Calu3 (cell line): Measurements from ENCODE around the gene CATSPERZ. TPM values are rescaled to one million over a fixed set of nuclear protein-coding genes. Genes with fewer than 3 reads are reported as not detected.

Experiments used
- BruUV-seq: library from RNA; stranded (reverse); fragments of 400-500 nt; replicated peaks from 2 replicates; lab custom pipeline; 2021; lab: Mats Ljungman, UMichigan
- CTCF ChIA-PET: fragments of 300-600 bp; sonication (Branson Sonifier 250); formaldehyde crosslinking; loops from one replicate; lab custom pipeline; 2022; ENCODE audit warnings: antibody characterized with exemption; lab: Charles Lee
- DNase-seq: peaks from one replicate; pipeline ENCODE4 v3.0.0; 2022
- H3K27ac Mint-ChIP-seq: one replicate; pipeline ENCODE4 v1.8.0; 2022; ENCODE audit warnings: mixed read lengths; ENCODE audit not compliant: unreplicated experiment
- H3K27me3 Mint-ChIP-seq: one replicate; pipeline ENCODE4 v1.8.0; 2022; ENCODE audit warnings: mixed read lengths; ENCODE audit not compliant: unreplicated experiment
- H3K36me3 Mint-ChIP-seq: one replicate; pipeline ENCODE4 v1.8.0; 2022; ENCODE audit warnings: mild to moderate bottlenecking, moderate library complexity, mixed read lengths; ENCODE audit not compliant: insufficient read depth, unreplicated experiment
- H3K4me1 Mint-ChIP-seq: one replicate; pipeline ENCODE4 v1.8.0; 2022; ENCODE audit warnings: mild to moderate bottlenecking, low read depth, mixed read lengths; ENCODE audit not compliant: unreplicated experiment
- H3K4me3 Mint-ChIP-seq: one replicate; pipeline ENCODE4 v1.8.0; 2022; ENCODE audit warnings: mild to moderate bottlenecking, low read depth, moderate library complexity, mixed read lengths; ENCODE audit not compliant: unreplicated experiment
- H3K9me3 Mint-ChIP-seq: one replicate; pipeline ENCODE4 v1.8.0; 2022; ENCODE audit warnings: low read depth, mixed read lengths; ENCODE audit not compliant: unreplicated experiment
- CTCF ChIP-seq: fragments of 200-600 bp; IDR thresholded peaks from one replicate; pipeline ENCODE4 v1.8.0; 2022; ENCODE audit warnings: antibody characterized with exemption; ENCODE audit not compliant: unreplicated experiment
- intact Hi-C: fragments of 100-400 bp; cut with micrococcal nuclease; formaldehyde crosslinking; loops from one replicate; pipeline ENCODE4 v1.10.0; 2022; ENCODE audit not compliant: unreplicated experiment
- total RNA-seq: library from RNA; stranded (reverse); gene quantifications from 2 replicates; pipeline ENCODE4 v1.2.3, GENCODE V29; 2022

CATSPERZ gene
- total RNA-seq, 1 experiment from 2014 or later = 0.85 TPM

GRCh38 chr11:64339754-64340408 is 39.7 kb downstream of the CATSPERZ start, which contains the start of gene CCDC88B:
Gene CCDC88B (plus strand): TSS chr11:64340204. CDS start chr11:64340267, 63 bp downstream.
- BruUV-seq = no TSS peak
- Mint-ChIP-seq H3K4me1 (peaks cover 10% of the 10 kb centered on the region), H3K36me3 (peaks cover 6% of the 10 kb centered on the region), H3K27me3 (no peaks in the 10 kb centered on the region), H3K9me3 (no peaks in the 10 kb centered on the region), H3K4me3 (no peak within 1 kb of the TSS), H3K27ac (no peak within 1 kb of the TSS)
- CTCF ChIA-PET = no interaction called here
- intact Hi-C loops = no loop called here
- TF ChIP-seq CTCF = no peak
- DNase-seq = no peak

GRCh38 chr11:64340671-64341335 is 40.6 kb downstream of the CATSPERZ start:
- Mint-ChIP-seq H3K9me3 (no peaks in the 10 kb centered on the region), H3K4me1 (peaks cover under 1% of the 10 kb centered on the region), H3K27me3 (no peaks in the 10 kb centered on the region), H3K36me3 (no peaks in the 10 kb centered on the region), H3K27ac (no peak overlapping the region), H3K4me3 (peak overlapping the region; percentile 14)
- DNase-seq = no peak
- CTCF ChIA-PET = interaction anchor here (1.2 kb wide), 1 partner anchor 14 kb away, joined by 6 read pairs; no protein-coding TSS in a partner anchor
- no peak for TF ChIP-seq CTCF
- BruUV-seq = no TSS peak
- intact Hi-C loops = no loop called here

GRCh38 chr11:64341429-64341828 is 41.3 kb downstream of the CATSPERZ start:
- no peaks in the 10 kb centered on the region for H3K27me3 Mint-ChIP-seq
- BruUV-seq = no TSS peak
- H3K4me1 Mint-ChIP-seq = no peaks in the 10 kb centered on the region
- TF ChIP-seq CTCF = no peak
- intact Hi-C loops = no loop called here
- no peaks in the 10 kb centered on the region for H3K36me3 Mint-ChIP-seq
- CTCF ChIA-PET = interaction anchor here (1.2 kb wide), 1 partner anchor 14 kb away, joined by 6 read pairs; no protein-coding TSS in a partner anchor
- peak overlapping the region; percentile 14 for H3K4me3 Mint-ChIP-seq
- no peaks in the 10 kb centered on the region for H3K9me3 Mint-ChIP-seq
- no peak for DNase-seq
- H3K27ac Mint-ChIP-seq = no peak overlapping the region

GRCh38 chr11:64341851-64342791 is 42.0 kb downstream of the CATSPERZ start:
- H3K36me3 Mint-ChIP-seq = no peaks in the 10 kb centered on the region
- no peaks in the 10 kb centered on the region for H3K27me3 Mint-ChIP-seq
- DNase-seq = peak; percentile 96
- no peak overlapping the region for H3K27ac Mint-ChIP-seq
- H3K9me3 Mint-ChIP-seq = no peaks in the 10 kb centered on the region
- H3K4me1 Mint-ChIP-seq = peaks cover 3% of the 10 kb centered on the region
- CTCF ChIA-PET = interaction anchor here (0.8 to 2.3 kb wide), 6 partner anchors 10 to 107 kb away, joined by 3 to 27 read pairs (median 8); partner anchors contain the start of genes PRDX5 and TRMT112
- peak overlapping the region; percentile 52 for H3K4me3 Mint-ChIP-seq
- BruUV-seq = no TSS peak
- peak; percentile 36 for TF ChIP-seq CTCF
- intact Hi-C loops = no loop called here
